Heart left ventricle (tissue), 16 donors: ENCODE measurements around the gene KCNRG. TPM values are rescaled to one million over a fixed set of nuclear protein-coding genes. Genes with fewer than 3 reads are reported as not detected.

Experiments
- ATAC-seq, 4 donors: fragments of 200-7000 bp; cut with Tn5 transposase; one replicate each; pipeline ENCODE4 v1.9.1; 2020 to 2022; ENCODE audit warnings: moderate library complexity in 4 of 4, mild to moderate bottlenecking in 3 of 4, moderate number of reproducible peaks in 1 of 4
- DNase-seq, 5 donors: peaks; one replicate each; pipeline ENCODE4 v3.0.0-alpha.2; 2020
- H3K27ac ChIP-seq, 12 donors: fragments of 200-600 bp; sonication (generic) in 4 of 12; one replicate each; pipeline versions ENCODE4 v1.5.0 to v1.8.0; 2016 to 2022; ENCODE audit warnings: mild to moderate bottlenecking in 2 of 12
- H3K27me3 ChIP-seq, 9 donors: fragments of 200-600 bp; sonication (generic) in 2 of 9; one replicate each; pipeline versions ENCODE4 v1.5.1 to v1.8.0; 2016 to 2022; ENCODE audit warnings: mild to moderate bottlenecking in 3 of 9
- H3K36me3 ChIP-seq, 9 donors: fragments of 200-600 bp; sonication (generic) in 2 of 9; one replicate each; pipeline versions ENCODE4 v1.5.0 to v1.8.0; 2018 to 2022; ENCODE audit warnings: mild to moderate bottlenecking in 2 of 9
- H3K4me1 ChIP-seq, 12 donors: fragments of 200-600 bp; sonication (generic) in 4 of 12; one replicate each; pipeline versions ENCODE4 v1.5.0 to v1.8.0; 2016 to 2022; ENCODE audit warnings: mild to moderate bottlenecking in 3 of 12
- H3K4me3 ChIP-seq, 12 donors: fragments of 200-600 bp; sonication (generic) in 4 of 12; one replicate each; pipeline versions ENCODE4 v1.5.0 to v1.8.0; 2017 to 2022; ENCODE audit warnings: mild to moderate bottlenecking in 9 of 12, moderate library complexity in 4 of 12
- H3K9me3 ChIP-seq, 12 donors: fragments of 200-600 bp; sonication (generic) in 4 of 12; one replicate each; pipeline versions ENCODE4 v1.5.0 to v1.8.0; 2016 to 2022; ENCODE audit warnings: mild to moderate bottlenecking in 1 of 12
- CTCF ChIP-seq, 12 donors: fragments of 200-600 bp; sonication (generic) in 4 of 12; IDR thresholded peaks; one replicate each; pipeline versions ENCODE4 v1.5.0 to v1.8.0; 2018 to 2022; ENCODE audit warnings: antibody characterized with exemption in 12 of 12, mild to moderate bottlenecking in 5 of 12
- POLR2A ChIP-seq, 2 donors: fragments of 450-650 bp; IDR thresholded peaks; one replicate each; pipeline ENCODE4 v1.6.1; 2017; ENCODE audit warnings: antibody characterized with exemption in 2 of 2, mild to moderate bottlenecking in 2 of 2, moderate library complexity in 2 of 2
- WGBS, 4 donors: extraction: QIAGEN DNeasy Blood & Tissue Kit in 2 of 4; methylation state at CpG; one replicate each; pipeline versions ENCODE4 v1.1.5 to v1.1.7; 2013 to 2018; 5-methylcytosine and 5-hydroxymethylcytosine counted together
- intact Hi-C, 10 donors: fragments of 100-400 bp; cut with DNase I; formaldehyde crosslinking; loops; one replicate each; pipeline versions ENCODE4 v1.11.1 to v1.14.2; 2022
- polyA plus RNA-seq, 2 donors: library from polyadenylated mRNA; stranded (reverse); fragments of 200-250 nt; gene quantifications; one replicate each; pipeline ENCODE4 v1.2.3, GENCODE V29; 2013
- total RNA-seq, 9 donors: library from RNA; depleted of rRNA in 2 of 9; stranded (reverse); fragments of >200 nt in 2 of 9; fragmentation: NEBNext Ultra II Directional in 3 of 9; extraction: Animal tissue kit (Norgen Biotek cat#: 25700) in 3 of 9; gene quantifications; one replicate each; pipeline versions ENCODE4 v1.1.0 to v1.2.4, GENCODE V29; 2016 to 2023
- donor health status: ischemic (EF 13 %, LVEDD 7.1; RV severe dilation, severe dysfunction).
- donor health status: healthy with polysubstance abuse.
- donor health status: DM: no; HTN: yes; CAD: no.
- donor health status: DM: no; HTN: no; CAD: no.
- donor health status: ischemic (EF 25% LVEDD 6.9; RV normal size, moderate dysfunction).
- donor health status: ischemic (EF 25% LVEDD 5.7; RV mildly dilated, moderate dysfunction).
- donor health status: healthy.
- donor health status: DM: yes; HTN: yes; CAD: no.
- donor health status: ischemic (EF 35%, LVEDD 5.7; RV mildly dilated, moderate dysfunction).
- donor health status: nonischemic (EF 11% LVEDD 7.7; RV severe dilation, severe dysfunction).
- donor health status: DM: yes; HTN: yes; CAD: no.
- donor health status: PGD.
- donor health status: ischemic (EF 29% LVEDD 5.4; RV normal size, mild dysfunction).
- donor health status: nonischemic (EF 23%, LVEDD 6.1; RV moderate dilation, normal function).

The KCNRG gene
- total and polyA plus RNA-seq, 11 donors = 0.15 to 3.2 (median 0.38) TPM; not detected in 3

GRCh38 chr13:50012396-50013169 is 2.7 kb upstream of the KCNRG start:
- 88 to 94% (median 90%) methylated on average over 6 of the region's 6 CpGs for WGBS, 4 donors
- peaks cover 0 to 75% (median 53%) of the 10 kb centered on the region in 9 donors for H3K36me3 ChIP-seq

GRCh38 chr13:50014386-50014785 is 858 bp upstream of the KCNRG start:
- Histone ChIP-seq H3K9me3 (no peaks in the 10 kb centered on the region), H3K27me3 (no peaks in the 10 kb centered on the region), H3K4me1 (peaks cover 0 to 48% (median 29%) of the 10 kb centered on the region in 12 donors), H3K36me3 (peaks cover 0 to 68% (median 45%) of the 10 kb centered on the region in 9 donors), H3K27ac (peak overlapping the region in 9 of 12 donors; percentile 5 to 64 (median 37)), H3K4me3 (no peak overlapping the region)
- DNase-seq = no peak
- intact Hi-C loops = loop anchor here in 1 of 10 donors (5.0 kb wide), 1 partner anchor 302 kb away; no protein-coding TSS in a partner anchor
- TF ChIP-seq POLR2A (IDR thresholded peaks at IDR 0.05) = no peak
- TF ChIP-seq CTCF (IDR thresholded peaks at IDR 0.05) = no peak
- 43 to 75% (median 63%) methylated on average over 1 of the region's 1 CpG for WGBS, 4 donors
- no peak for ATAC-seq

More at GRCh38 chr13:50012396-50013169, 2.7 kb upstream of the KCNRG start:
- Histone ChIP-seq H3K27ac (peak overlapping the region in 1 of 12 donors; percentile 13), H3K27me3 (no peaks in the 10 kb centered on the region), H3K4me1 (peaks cover 0 to 39% (median 26%) of the 10 kb centered on the region in 12 donors), H3K4me3 (no peak overlapping the region), H3K9me3 (no peaks in the 10 kb centered on the region)
- no peak for TF ChIP-seq POLR2A (IDR thresholded peaks at IDR 0.05)
- no peak for TF ChIP-seq CTCF (IDR thresholded peaks at IDR 0.05)
- ATAC-seq (no peak), DNase-seq (no peak)
- intact Hi-C loops = loop anchor here in 1 of 10 donors (5.0 kb wide), 1 partner anchor 300 kb away; no protein-coding TSS in a partner anchor

GRCh38 chr13:50015750-50016149 is 506 bp downstream of the KCNRG start:
- ATAC-seq (peak in 1 of 4 donors; percentile 7), DNase-seq (no peak)
- Histone ChIP-seq H3K27me3 (no peaks in the 10 kb centered on the region), H3K9me3 (no peaks in the 10 kb centered on the region), H3K4me3 (no peak overlapping the region), H3K4me1 (peaks cover 0 to 45% (median 29%) of the 10 kb centered on the region in 12 donors), H3K36me3 (peaks cover 0 to 68% (median 42%) of the 10 kb centered on the region in 9 donors), H3K27ac (peak overlapping the region in 11 of 12 donors; percentile 15 to 86 (median 56))
- 58 to 68% (median 64%) methylated on average over 4 of the region's 4 CpGs for WGBS, 4 donors
- TF ChIP-seq CTCF (IDR thresholded peaks at IDR 0.05) (no peak), POLR2A (IDR thresholded peaks at IDR 0.05) (no peak)
- intact Hi-C loops = no loop called here

- Histone ChIP-seq H3K4me1 (peaks cover 0 to 45% (median 27%) of the 10 kb centered on the region in 12 donors), H3K9me3 (no peaks in the 10 kb centered on the region), H3K27me3 (no peaks in the 10 kb centered on the region), H3K4me3 (no peak overlapping the region), H3K27ac (peak overlapping the region in 10 of 12 donors; percentile 0 to 86 (median 62)), H3K36me3 (peaks cover 0 to 68% (median 42%) of the 10 kb centered on the region in 9 donors)
- TF ChIP-seq CTCF (IDR thresholded peaks at IDR 0.05) (no peak), POLR2A (IDR thresholded peaks at IDR 0.05) (no peak)
- ATAC-seq = no peak
- intact Hi-C loops = no loop called here
- no peak for DNase-seq
- 51 to 73% (median 59%) methylated on average over 2 of the region's 2 CpGs for WGBS, 4 donors
These were observed 1.2 kb downstream of the KCNRG start for GRCh38 chr13:50016444-50016843.
